Stimulated activated CD4-positive, alpha-beta T cell treated with anti-CD3 and anti-CD28 coated beads, Interleukin-12 subunit alpha, Interleukin-12 subunit beta, amount 100 ng/mL, for 4 hours (primary cell): ENCODE results near the gene MLLT6.

Experiments
- DNase-seq: peaks from one replicate; pipeline ENCODE4 v3.0.0-alpha.2; 2020

Gene MLLT6

GRCh38 chr17:38729368-38729885 is 24.4 kb downstream of the MLLT6 start:
- no peak for DNase-seq

- DNase-seq: peak; percentile 83
Observed at GRCh38 chr17:38729886-38730525, 24.9 kb downstream of the MLLT6 start, which contains the start of gene CISD3. CISD3 (plus strand) TSS chr17:38730341; CDS start chr17:38730359, 18 bp downstream.

GRCh38 chr17:38730526-38731379 is 25.7 kb downstream of the MLLT6 start:
- no peak for DNase-seq

- no peak for DNase-seq
Observed at GRCh38 chr17:38731526-38732294, 26.6 kb downstream of the MLLT6 start.

- DNase-seq: no peak
Observed at GRCh38 chr17:38732376-38733281, 27.6 kb downstream of the MLLT6 start.

- DNase-seq: no peak
Observed at GRCh38 chr17:38733282-38733981, 28.4 kb downstream of the MLLT6 start.

- no peak for DNase-seq
Observed at GRCh38 chr17:38733982-38734973, 29.2 kb downstream of the MLLT6 start.

- peak; percentile 78 for DNase-seq
Observed at GRCh38 chr17:38735161-38735997, 30.3 kb downstream of the MLLT6 start.

- DNase-seq: no peak
Observed at GRCh38 chr17:38738007-38738662, 33.1 kb downstream of the MLLT6 start.

GRCh38 chr17:38738686-38739085 is 33.6 kb downstream of the MLLT6 start:
- no peak for DNase-seq

- no peak for DNase-seq
Observed at GRCh38 chr17:38739305-38739704, 34.2 kb downstream of the MLLT6 start.

- no peak for DNase-seq
Observed at GRCh38 chr17:38740044-38740443, 35.0 kb downstream of the MLLT6 start.

- DNase-seq: no peak
Observed at GRCh38 chr17:38740806-38741205, 35.7 kb downstream of the MLLT6 start.

GRCh38 chr17:38741461-38741860 is 36.4 kb downstream of the MLLT6 start:
- no peak for DNase-seq

GRCh38 chr17:38741921-38742410 is 36.9 kb downstream of the MLLT6 start:
- DNase-seq: no peak

GRCh38 chr17:38742411-38743308 is 37.6 kb downstream of the MLLT6 start:
- no peak for DNase-seq

GRCh38 chr17:38743556-38744171 is 38.6 kb downstream of the MLLT6 start:
- no peak for DNase-seq
